ENCODE measurements around the gene KAT5. TPM values are rescaled to one million over a fixed set of nuclear protein-coding genes. Genes with fewer than 3 reads are reported as not detected.

The KAT5 gene
- total RNA-seq (10 to 100 TPM; 40.9 to 53.6 (median 44.0) TPM), polyA plus RNA-seq (10 to 100 TPM; 54.9 to 62.8 TPM)
- long read RNA-seq, donor 1, transcript KAT5-202 (13 exons, 2,059 nt) = major isoform, 17 of 61 reads
- long read RNA-seq, donor 1, transcript KAT5-203 (14 exons, 2,237 nt) = minor isoform, 10 of 61 reads
- long read RNA-seq, donor 1, transcript KAT5-208 (12 exons, 1,697 nt) = minor isoform, 5 of 61 reads
- long read RNA-seq, donor 1, partial matches to known transcripts = 12 of 61 reads
- long read RNA-seq, donor 1, other reads (novel, unspliced or antisense) = 10 of 61 reads
- long read RNA-seq, donor 2, transcript KAT5-201 (13 exons, 2,296 nt) = minor isoform, 7 of 76 reads
- long read RNA-seq, donor 2, transcript KAT5-203 (14 exons, 2,237 nt) = minor isoform, 11 of 76 reads
- long read RNA-seq, donor 2, transcript KAT5-202 (13 exons, 2,059 nt) = major isoform, 29 of 76 reads
- long read RNA-seq, donor 2, transcript KAT5-208 (12 exons, 1,697 nt) = minor isoform, 6 of 76 reads
- long read RNA-seq, donor 2, partial matches to known transcripts = 17 of 76 reads
- long read RNA-seq, donor 2, other reads (novel, unspliced or antisense) = 4 of 76 reads
- long read RNA-seq, donor 3, transcript KAT5-208 (12 exons, 1,697 nt) = minor isoform, 20 of 101 reads
- long read RNA-seq, donor 3, transcript KAT5-201 (13 exons, 2,296 nt) = minor isoform, 14 of 101 reads
- long read RNA-seq, donor 3, transcript KAT5-203 (14 exons, 2,237 nt) = minor isoform, 12 of 101 reads
- long read RNA-seq, donor 3, transcript KAT5-202 (13 exons, 2,059 nt) = major isoform, 25 of 101 reads
- long read RNA-seq, donor 3, partial matches to known transcripts = 8 of 101 reads
- long read RNA-seq, donor 3, other reads (novel, unspliced or antisense) = 16 of 101 reads

DNA sequence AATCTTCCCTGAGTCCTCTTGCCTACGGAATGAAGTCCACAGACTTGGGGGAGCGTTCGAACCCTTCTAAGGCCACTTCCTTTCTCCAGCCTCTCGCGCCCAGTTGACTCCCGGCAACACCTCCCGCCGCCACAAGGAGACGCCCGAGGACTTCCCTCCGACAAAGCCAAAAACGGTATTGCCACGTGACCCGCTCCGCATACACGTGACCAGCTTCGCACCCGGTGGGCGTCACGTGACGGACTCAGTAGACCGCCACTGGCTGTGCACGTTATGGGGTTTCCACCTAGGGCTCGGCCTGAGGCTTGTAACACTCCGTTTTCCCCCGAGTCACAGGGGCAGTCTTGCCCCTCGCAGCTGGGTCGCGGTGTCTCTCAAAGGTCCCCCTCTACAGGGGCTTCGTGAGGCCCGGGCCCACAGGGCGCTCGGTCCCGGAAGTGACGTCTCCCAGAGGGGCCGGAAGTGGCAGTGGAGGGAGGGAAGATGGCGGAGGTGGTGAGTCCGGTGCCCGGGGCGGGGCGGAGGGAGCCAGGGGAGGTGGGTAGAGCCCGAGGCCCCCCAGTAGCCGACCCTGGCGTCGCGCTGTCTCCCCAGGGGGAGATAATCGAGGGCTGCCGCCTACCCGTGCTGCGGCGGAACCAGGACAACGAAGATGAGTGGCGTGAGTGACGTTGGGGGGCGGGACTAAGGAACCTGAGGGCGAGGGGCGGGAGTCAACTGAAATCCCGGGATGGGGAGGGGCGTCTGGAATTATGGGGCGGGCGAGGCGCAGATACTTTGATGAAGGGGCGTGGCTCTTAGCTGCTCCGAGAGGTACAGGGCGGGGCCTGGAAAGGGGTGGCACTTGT is at the start of gene KAT5:
Gene KAT5, plus strand, starts transcription at position 468 of the 848 bp plus-strand sequence. Its CDS starts 16 bp downstream, at position 484.
- peak; percentile 94 to 99 (median 98) for TF ChIP-seq CTCF (IDR thresholded peaks at IDR 0.05)
- ATAC-seq = peak; percentile 92 to 96 (median 95)
- Histone ChIP-seq H3K9me3 (no peaks in the 10 kb centered on the region), H3K36me3 (peaks cover under 1 to 43% (median 31%) of the 10 kb centered on the region in 9 donors), H3K4me3 (peak within 1 kb of the TSS; percentile 39 to 82 (median 68)), H3K4me1 (peaks cover 0 to 31% (median 21%) of the 10 kb centered on the region in 9 donors), H3K27ac (peak within 1 kb of the TSS; percentile 84 to 100 (median 98)), H3K27me3 (no peaks in the 10 kb centered on the region)
- intact Hi-C loops (cut with DNase I) = loop anchor here in 7 of 10 donors (1.0 to 10.0 kb wide), 9 partner anchors 8 to 275 kb away; partner anchors contain the start of genes RNASEH2C (in 2 of the 7), AP5B1 (in 1 of the 7), FIBP (in 1 of the 7) and RELA (in 1 of the 7)
- 0 to 1% methylated on average over 65 of the region's 65 CpGs for WGBS, 2 donors
- DNase-seq = peak; percentile 98

GRCh38 chr11:65662799-65663638 is 49.0 kb upstream of the KAT5 start, which contains the start of gene RELA:
RELA (minus strand) TSS chr11:65662916; CDS start chr11:65662832, 84 bp downstream.
- ATAC-seq = peak; percentile 88 to 94 (median 90)
- peak; percentile 92 to 97 for DNase-seq
- Histone ChIP-seq H3K27ac (peak within 1 kb of the TSS; percentile 96 to 100 (median 100)), H3K4me1 (peaks cover 7 to 42% (median 37%) of the 10 kb centered on the region in 9 donors), H3K4me3 (peak within 1 kb of the TSS; percentile 74 to 100 (median 92)), H3K9me3 (no peaks in the 10 kb centered on the region), H3K27me3 (no peaks in the 10 kb centered on the region), H3K36me3 (peaks cover 3 to 39% (median 31%) of the 10 kb centered on the region in 9 donors)
- 0% methylated on average over 84 to 91 of the region's 91 CpGs for WGBS, 2 donors
- intact Hi-C loops (cut with DNase I) = loop anchor here in 3 of 10 donors (2.0 to 5.0 kb wide), 3 partner anchors 24 to 49 kb away; partner anchors contain the start of genes KAT5 (in 1 of the 3) and SIPA1 (in 1 of the 3)
- no peak for TF ChIP-seq CTCF (IDR thresholded peaks at IDR 0.05)

GRCh38 chr11:65663639-65664200 is 48.3 kb upstream of the KAT5 start:
- intact Hi-C loops (cut with DNase I) = loop anchor here in 3 of 10 donors (2.0 to 5.0 kb wide), 3 partner anchors 25 to 49 kb away; partner anchors contain the start of genes KAT5 (in 1 of the 3) and SIPA1 (in 1 of the 3)
- Histone ChIP-seq H3K9me3 (no peaks in the 10 kb centered on the region), H3K36me3 (peaks cover 0 to 32% (median 24%) of the 10 kb centered on the region in 9 donors), H3K4me1 (peaks cover 7 to 42% (median 37%) of the 10 kb centered on the region in 9 donors), H3K27ac (peak overlapping the region; percentile 96 to 100 (median 100)), H3K27me3 (no peaks in the 10 kb centered on the region), H3K4me3 (peak overlapping the region; percentile 74 to 100 (median 92))
- TF ChIP-seq CTCF (IDR thresholded peaks at IDR 0.05) = peak in 1 of 9 donors; percentile 5
- DNase-seq (peak; percentile 69 to 84), ATAC-seq (peak; percentile 46 to 86 (median 71))
- WGBS, 2 donors = 2 to 4% methylated on average over 15 of the region's 15 CpGs
